ENCODE results near the gene HAPLN2.

Gene HAPLN2

GRCh38 chr1:156646738-156647211, 27.6 kb downstream of the HAPLN2 start:
- DNase-seq = no peak

- no peak for DNase-seq
Observed at GRCh38 chr1:156647351-156647750, 28.1 kb downstream of the HAPLN2 start.

- DNase-seq = no peak
Observed at GRCh38 chr1:156648496-156648895, 29.3 kb downstream of the HAPLN2 start.

- DNase-seq = peak; percentile 47
Observed at GRCh38 chr1:156648951-156649350, 29.7 kb downstream of the HAPLN2 start.

GRCh38 chr1:156652131-156652991, 33.1 kb downstream of the HAPLN2 start:
- no peak for DNase-seq

- no peak for DNase-seq
Observed at GRCh38 chr1:156652992-156653355, 33.8 kb downstream of the HAPLN2 start.

GRCh38 chr1:156654700-156655099, 35.5 kb downstream of the HAPLN2 start:
- DNase-seq = peak; percentile 54

GRCh38 chr1:156655151-156655903, 36.1 kb downstream of the HAPLN2 start:
- no peak for DNase-seq

- DNase-seq = no peak
Observed at GRCh38 chr1:156655904-156656516, 36.8 kb downstream of the HAPLN2 start.

- DNase-seq = peak; percentile 67
Observed at GRCh38 chr1:156656806-156657740, 37.9 kb downstream of the HAPLN2 start.

GRCh38 chr1:156657741-156658319, 38.6 kb downstream of the HAPLN2 start:
- no peak for DNase-seq

GRCh38 chr1:156658496-156658895, 39.3 kb downstream of the HAPLN2 start:
- no peak for DNase-seq

GRCh38 chr1:156658945-156659574, 39.8 kb downstream of the HAPLN2 start:
- DNase-seq = no peak

GRCh38 chr1:156659661-156659987, 40.4 kb downstream of the HAPLN2 start:
- no peak for DNase-seq

- peak; percentile 99 for DNase-seq
Observed at GRCh38 chr1:156659988-156660751, 41.0 kb downstream of the HAPLN2 start.

GRCh38 chr1:156660752-156661112, 41.5 kb downstream of the HAPLN2 start:
- DNase-seq = no peak

- DNase-seq = peak; percentile 35
Observed at GRCh38 chr1:156662005-156662799, 43.0 kb downstream of the HAPLN2 start.

- no peak for DNase-seq
Observed at GRCh38 chr1:156662800-156663055, 43.5 kb downstream of the HAPLN2 start.

- DNase-seq = peak; percentile 31
Observed at GRCh38 chr1:156663178-156663577, 44.0 kb downstream of the HAPLN2 start.

GRCh38 chr1:156664046-156664766, 45.0 kb downstream of the HAPLN2 start:
- DNase-seq = peak; percentile 76
